Activated naive CD8-positive, alpha-beta T cell treated with anti-CD3 and anti-CD28 coated beads, Interleukin-2, amount 50 U/mL, for 24 hours (primary cell): ENCODE results near the gene HINFP.
A peak's percentile ranks its signal among the peaks of the same experiment; 100 is the strongest.
"Not testable (repeated sequence)": the region's sequence is repeated elsewhere in the genome, so short reads cannot be mapped to it uniquely, and the experiment has no call there.

Source experiments
- ATAC-seq: fragments of 150-1000 bp; cut with Tn5 transposase; one replicate; pipeline ENCODE4 v1.10.0; 2021
- DNase-seq: peaks from one replicate; pipeline ENCODE4 v3.0.0; 2021
- H3K27ac Mint-ChIP-seq: one replicate; pipeline ENCODE4 v1.8.0; 2021; ENCODE audit warnings: mild to moderate bottlenecking, mixed read lengths
- H3K27me3 Mint-ChIP-seq: one replicate; pipeline ENCODE4 v1.8.0; 2021; ENCODE audit warnings: mixed read lengths
- H3K36me3 Mint-ChIP-seq: one replicate; pipeline ENCODE4 v1.8.0; 2021; ENCODE audit warnings: low read depth, mixed read lengths
- H3K4me1 Mint-ChIP-seq: one replicate; pipeline ENCODE4 v1.8.0; 2021; ENCODE audit warnings: mixed read lengths
- H3K4me3 Mint-ChIP-seq: one replicate; pipeline ENCODE4 v1.8.0; 2021; ENCODE audit warnings: mild to moderate bottlenecking, moderate library complexity, mixed read lengths
- H3K9me3 Mint-ChIP-seq: one replicate; pipeline ENCODE4 v1.8.0; 2021; ENCODE audit warnings: mixed read lengths

Gene HINFP

GRCh38 chr11:119152043-119152442 lies 30.7 kb downstream of the HINFP start:
- Mint-ChIP-seq H3K27me3 (peaks cover 26% of the 10 kb centered on the region), H3K27ac (no peak overlapping the region), H3K36me3 (no peaks in the 10 kb centered on the region), H3K9me3 (no peaks in the 10 kb centered on the region), H3K4me3 (no peak overlapping the region), H3K4me1 (peaks cover 13% of the 10 kb centered on the region)
- ATAC-seq (no peak), DNase-seq (no peak)

GRCh38 chr11:119152604-119153003 lies 31.2 kb downstream of the HINFP start:
- no peak overlapping the region for H3K27ac Mint-ChIP-seq
- no peak for DNase-seq
- peaks cover 13% of the 10 kb centered on the region for H3K4me1 Mint-ChIP-seq
- ATAC-seq, result no peak
- H3K36me3 Mint-ChIP-seq, result no peaks in the 10 kb centered on the region
- H3K27me3 Mint-ChIP-seq, result peaks cover 21% of the 10 kb centered on the region
- no peak overlapping the region for H3K4me3 Mint-ChIP-seq
- no peaks in the 10 kb centered on the region for H3K9me3 Mint-ChIP-seq

- DNase-seq, result no peak
- no peaks in the 10 kb centered on the region for H3K36me3 Mint-ChIP-seq
- no peaks in the 10 kb centered on the region for H3K9me3 Mint-ChIP-seq
- H3K27ac Mint-ChIP-seq, result no peak overlapping the region
- ATAC-seq, result no peak
- no peak overlapping the region for H3K4me3 Mint-ChIP-seq
- peaks cover 7% of the 10 kb centered on the region for H3K4me1 Mint-ChIP-seq
- H3K27me3 Mint-ChIP-seq, result peaks cover 15% of the 10 kb centered on the region
Observed at GRCh38 chr11:119153049-119153818, 31.9 kb downstream of the HINFP start.

DNA sequence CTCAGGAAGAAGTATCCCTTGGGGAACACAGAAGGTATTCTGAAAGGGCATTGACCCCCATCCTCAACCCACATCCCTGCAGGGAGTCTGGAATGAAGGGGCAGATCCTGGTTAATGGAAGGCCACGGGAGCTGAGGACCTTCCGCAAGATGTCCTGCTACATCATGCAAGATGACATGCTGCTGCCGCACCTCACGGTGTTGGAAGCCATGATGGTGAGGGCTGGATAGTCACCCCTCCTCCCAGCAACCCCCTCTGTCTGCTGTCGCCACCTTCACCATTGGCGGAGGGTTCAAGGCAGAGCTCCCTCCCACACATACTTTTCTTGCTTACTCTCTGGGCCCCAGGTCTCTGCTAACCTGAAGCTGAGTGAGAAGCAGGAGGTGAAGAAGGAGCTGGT lies 32.8 kb downstream of the HINFP start:
- H3K36me3 Mint-ChIP-seq, result no peaks in the 10 kb centered on the region
- peaks cover 9% of the 10 kb centered on the region for H3K27me3 Mint-ChIP-seq
- no peak for ATAC-seq
- no peaks in the 10 kb centered on the region for H3K9me3 Mint-ChIP-seq
- no peak for DNase-seq
- H3K27ac Mint-ChIP-seq, result no peak overlapping the region
- H3K4me1 Mint-ChIP-seq, result peaks cover 2% of the 10 kb centered on the region
- H3K4me3 Mint-ChIP-seq, result no peak overlapping the region

GRCh38 chr11:119155733-119156492 lies 34.5 kb downstream of the HINFP start:
- H3K9me3 Mint-ChIP-seq, result no peaks in the 10 kb centered on the region
- DNase-seq (no peak), ATAC-seq (no peak)
- no peak overlapping the region for H3K4me3 Mint-ChIP-seq
- no peak overlapping the region for H3K27ac Mint-ChIP-seq
- H3K4me1 Mint-ChIP-seq, result peaks cover 2% of the 10 kb centered on the region
- peaks cover 3% of the 10 kb centered on the region for H3K27me3 Mint-ChIP-seq
- H3K36me3 Mint-ChIP-seq, result no peaks in the 10 kb centered on the region

GRCh38 chr11:119156496-119156895 lies 35.1 kb downstream of the HINFP start:
- no peaks in the 10 kb centered on the region for H3K9me3 Mint-ChIP-seq
- no peaks in the 10 kb centered on the region for H3K36me3 Mint-ChIP-seq
- peaks cover 3% of the 10 kb centered on the region for H3K27me3 Mint-ChIP-seq
- H3K4me3 Mint-ChIP-seq, result no peak overlapping the region
- no peaks in the 10 kb centered on the region for H3K4me1 Mint-ChIP-seq
- ATAC-seq (no peak), DNase-seq (no peak)
- no peak overlapping the region for H3K27ac Mint-ChIP-seq

- peaks cover 3% of the 10 kb centered on the region for H3K27me3 Mint-ChIP-seq
- H3K9me3 Mint-ChIP-seq, result no peaks in the 10 kb centered on the region
- H3K27ac Mint-ChIP-seq, result no peak overlapping the region
- H3K4me1 Mint-ChIP-seq, result no peaks in the 10 kb centered on the region
- H3K4me3 Mint-ChIP-seq, result no peak overlapping the region
- no peaks in the 10 kb centered on the region for H3K36me3 Mint-ChIP-seq
- ATAC-seq, result no peak
- no peak for DNase-seq
Observed at GRCh38 chr11:119157063-119157462, 35.7 kb downstream of the HINFP start.

DNA sequence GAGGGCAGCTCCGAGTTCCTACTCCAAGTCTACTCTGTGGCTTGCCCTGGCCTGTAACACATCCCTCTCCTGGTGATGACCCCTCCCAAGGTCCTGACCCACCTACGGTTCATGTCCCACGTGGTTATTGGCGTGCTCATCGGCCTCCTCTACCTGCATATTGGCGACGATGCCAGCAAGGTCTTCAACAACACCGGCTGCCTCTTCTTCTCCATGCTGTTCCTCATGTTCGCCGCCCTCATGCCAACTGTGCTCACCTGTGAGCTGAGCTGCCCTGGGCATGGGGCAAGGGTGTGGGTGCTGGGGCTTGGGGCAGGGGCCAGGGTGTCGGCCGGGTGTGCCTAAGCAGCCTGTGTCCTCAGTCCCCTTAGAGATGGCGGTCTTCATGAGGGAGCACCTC lies 37.1 kb downstream of the HINFP start:
- no peaks in the 10 kb centered on the region for H3K36me3 Mint-ChIP-seq
- DNase-seq (no peak), ATAC-seq (no peak)
- no peak overlapping the region for H3K27ac Mint-ChIP-seq
- H3K4me1 Mint-ChIP-seq, result no peaks in the 10 kb centered on the region
- peaks cover 3% of the 10 kb centered on the region for H3K27me3 Mint-ChIP-seq
- H3K9me3 Mint-ChIP-seq, result no peaks in the 10 kb centered on the region
- no peak overlapping the region for H3K4me3 Mint-ChIP-seq

GRCh38 chr11:119160151-119160550 lies 38.8 kb downstream of the HINFP start:
- H3K36me3 Mint-ChIP-seq, result no peaks in the 10 kb centered on the region
- no peaks in the 10 kb centered on the region for H3K4me1 Mint-ChIP-seq
- peaks cover 3% of the 10 kb centered on the region for H3K27me3 Mint-ChIP-seq
- ATAC-seq (no peak), DNase-seq (no peak)
- no peak overlapping the region for H3K27ac Mint-ChIP-seq
- H3K4me3 Mint-ChIP-seq, result no peak overlapping the region
- H3K9me3 Mint-ChIP-seq, result no peaks in the 10 kb centered on the region

GRCh38 chr11:119161871-119162270 lies 40.5 kb downstream of the HINFP start:
- H3K9me3 Mint-ChIP-seq, result no peaks in the 10 kb centered on the region
- no peaks in the 10 kb centered on the region for H3K4me1 Mint-ChIP-seq
- H3K27ac Mint-ChIP-seq, result no peak overlapping the region
- no peaks in the 10 kb centered on the region for H3K36me3 Mint-ChIP-seq
- H3K4me3 Mint-ChIP-seq, result no peak overlapping the region
- no peak for DNase-seq
- ATAC-seq, result no peak
- H3K27me3 Mint-ChIP-seq, result no peaks in the 10 kb centered on the region

- H3K27ac Mint-ChIP-seq, result no peak overlapping the region
- H3K4me1 Mint-ChIP-seq, result peaks cover 10% of the 10 kb centered on the region
- DNase-seq, result no peak
- ATAC-seq, result no peak
- no peak overlapping the region for H3K4me3 Mint-ChIP-seq
- H3K27me3 Mint-ChIP-seq, result no peaks in the 10 kb centered on the region
- no peaks in the 10 kb centered on the region for H3K9me3 Mint-ChIP-seq
- H3K36me3 Mint-ChIP-seq, result no peaks in the 10 kb centered on the region
Observed at GRCh38 chr11:119166368-119167076, 45.1 kb downstream of the HINFP start.

GRCh38 chr11:119167077-119167458 lies 45.7 kb downstream of the HINFP start:
- not testable (repeated sequence) for DNase-seq, H3K27ac Mint-ChIP-seq, H3K9me3 Mint-ChIP-seq, H3K4me3 Mint-ChIP-seq, ATAC-seq, H3K36me3 Mint-ChIP-seq, H3K27me3 Mint-ChIP-seq
- H3K4me1 Mint-ChIP-seq, result peaks cover 10% of the 10 kb centered on the region

DNA sequence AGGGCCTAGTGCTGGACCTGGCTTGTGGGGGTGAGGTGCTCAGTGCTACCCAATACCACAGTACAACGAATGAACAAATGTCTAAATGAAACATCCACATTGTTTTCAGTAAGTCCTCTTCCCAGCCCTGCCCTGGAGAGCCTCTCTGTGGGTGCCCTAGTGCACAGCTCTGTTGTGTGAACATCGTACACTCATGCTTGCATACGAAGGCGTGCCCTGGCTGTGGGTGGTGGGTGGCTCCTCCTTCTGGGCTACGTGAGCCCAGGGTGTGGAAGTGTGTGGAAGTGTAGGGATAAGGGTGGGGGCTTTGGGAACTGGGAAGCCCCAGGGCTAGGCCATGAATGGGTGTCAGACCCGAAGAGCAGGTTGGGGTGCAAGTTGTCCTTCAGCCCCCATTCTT lies 46.6 kb downstream of the HINFP start:
- H3K36me3 Mint-ChIP-seq, result no peaks in the 10 kb centered on the region
- H3K4me1 Mint-ChIP-seq, result peaks cover 10% of the 10 kb centered on the region
- no peaks in the 10 kb centered on the region for H3K9me3 Mint-ChIP-seq
- DNase-seq, result no peak
- ATAC-seq, result no peak
- H3K27me3 Mint-ChIP-seq, result no peaks in the 10 kb centered on the region
- H3K4me3 Mint-ChIP-seq, result peak overlapping the region; percentile 89
- peak overlapping the region; percentile 59 for H3K27ac Mint-ChIP-seq

DNA sequence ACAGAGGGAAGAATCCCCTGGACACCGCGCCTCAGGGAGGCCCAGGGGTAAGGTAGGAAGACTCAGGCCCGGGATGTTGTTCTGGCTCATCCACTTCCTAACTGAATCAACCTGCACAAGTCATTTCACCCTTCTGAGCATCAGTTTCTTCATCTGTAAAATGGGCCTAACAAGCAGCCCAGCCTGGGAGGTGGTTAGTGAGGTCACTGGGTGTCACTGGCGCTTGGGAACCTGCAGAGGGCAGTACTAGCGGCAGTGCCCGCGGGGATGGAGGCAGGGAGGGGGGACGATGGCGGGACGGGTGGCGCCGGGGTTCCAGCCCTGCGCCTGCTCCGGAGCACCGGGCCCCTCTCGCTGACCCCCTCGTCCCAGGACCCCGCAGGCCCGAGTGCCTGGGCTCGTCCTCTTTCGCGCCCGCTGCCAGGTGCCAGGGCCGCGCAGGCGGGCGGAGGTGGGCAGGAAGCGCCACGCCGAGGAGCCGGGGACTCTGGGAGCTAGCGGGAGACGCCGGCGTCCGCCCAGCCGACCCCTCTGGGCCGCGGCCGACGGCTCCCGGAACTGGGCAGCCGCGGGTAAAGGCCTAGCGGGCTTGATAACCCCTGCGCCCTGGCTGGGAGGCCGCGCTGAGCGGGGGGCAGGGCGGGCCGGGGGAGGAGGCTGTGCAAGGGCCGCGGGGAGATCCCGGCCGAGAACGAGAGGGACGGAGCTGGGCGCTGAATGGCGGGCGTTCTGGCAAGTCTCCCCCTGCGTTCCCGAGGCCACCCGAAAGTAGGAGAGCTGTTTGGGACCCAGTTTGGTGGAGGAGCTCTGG lies 47.3 kb downstream of the HINFP start, which contains the start of gene NLRX1:
Gene NLRX1 (plus strand): TSS at position 255 of the 811 bp plus-strand sequence. CDS start 2,679 bp downstream, outside the sequence.
- Mint-ChIP-seq H3K9me3 (no peaks in the 10 kb centered on the region), H3K4me1 (peaks cover 10% of the 10 kb centered on the region), H3K27ac (peak within 1 kb of the TSS; percentile 88), H3K27me3 (no peaks in the 10 kb centered on the region), H3K36me3 (no peaks in the 10 kb centered on the region), H3K4me3 (peak within 1 kb of the TSS; percentile 89)
- DNase-seq, result peak; percentile 88
- ATAC-seq, result peak; percentile 90
